HepG2 (cell line): ENCODE results near the gene DZANK1. TPM values are rescaled to one million over a fixed set of nuclear protein-coding genes. Genes with fewer than 3 reads are reported as not detected.
A peak's percentile ranks its signal among the peaks of the same experiment; 100 is the strongest.

Experiments used
- ATF1 ChIP-seq: IDR thresholded peaks from 2 replicates; pipeline ENCODE4 v1.6.1; 2016; ENCODE audit warnings: mild to moderate bottlenecking, control low read depth
- BCL6 ChIP-seq: IDR thresholded peaks from 2 replicates; pipeline ENCODE4 v1.6.1; 2016; ENCODE audit warnings: missing genetic modification reagents, missing compliant biosample characterization
- CREB1 ChIP-seq, 2 experiments: fragments of 450-650 bp in 1 of 2; IDR thresholded peaks; 2 replicates each; pipeline ENCODE4 v1.6.1; 2016 to 2017; ENCODE audit warnings: control low read depth in 1 of 2, mild to moderate bottlenecking in 1 of 2, missing compliant biosample characterization in 1 of 2, missing genetic modification characterization in 1 of 2
- MLLT10 ChIP-seq: sonication (generic); formaldehyde crosslinking; IDR thresholded peaks from 2 replicates; pipeline ENCODE4 v1.4.0; 2020; ENCODE audit warnings: missing genetic modification reagents
- MLXIP ChIP-seq: sonication (generic); formaldehyde crosslinking; IDR thresholded peaks from 2 replicates; pipeline ENCODE4 v1.9.0; 2021; ENCODE audit warnings: missing genetic modification reagents, borderline replicate concordance
- MNT ChIP-seq: fragments of 450-650 bp; IDR thresholded peaks from 2 replicates; pipeline ENCODE4 v1.6.1; 2016
- PRMT3 ChIP-seq: sonication (generic); formaldehyde crosslinking; IDR thresholded peaks from 2 replicates; pipeline ENCODE4 v1.8.1; 2022; ENCODE audit warnings: low read depth, mild to moderate bottlenecking, moderate library complexity, missing genetic modification reagents, borderline replicate concordance
- RFXANK ChIP-seq: IDR thresholded peaks from 2 replicates; pipeline ENCODE4 v1.6.1; 2016
- SNAPC2 ChIP-seq: sonication (generic); formaldehyde crosslinking; IDR thresholded peaks from 2 replicates; pipeline ENCODE4 v1.8.1; 2022; ENCODE audit warnings: mild to moderate bottlenecking, missing genetic modification reagents
- STAT6 ChIP-seq: sonication (generic); formaldehyde crosslinking; IDR thresholded peaks from 2 replicates; pipeline ENCODE4 v1.4.0; 2020; ENCODE audit warnings: missing genetic modification reagents, mild to moderate bottlenecking, borderline replicate concordance
- TBX2 ChIP-seq: sonication (generic); formaldehyde crosslinking; IDR thresholded peaks from 2 replicates; pipeline ENCODE4 v1.5.0; 2020; ENCODE audit warnings: missing genetic modification reagents, mild to moderate bottlenecking, borderline replicate concordance
- ZKSCAN1 ChIP-seq: fragments of 150-350 bp; IDR thresholded peaks from 2 replicates; pipeline ENCODE4 v1.6.1; 2014; ENCODE audit warnings: low read length
- ZMYM3 ChIP-seq: sonication (generic); formaldehyde crosslinking; IDR thresholded peaks from 2 replicates; pipeline ENCODE4 v1.5.1; 2020; ENCODE audit warnings: mild to moderate bottlenecking, missing genetic modification reagents
- ZNF317 ChIP-seq: sonication (generic); formaldehyde crosslinking; IDR thresholded peaks from 2 replicates; pipeline ENCODE4 v1.5.0; 2020; ENCODE audit warnings: mild to moderate bottlenecking, missing genetic modification reagents
- ZNF362 ChIP-seq: sonication (generic); formaldehyde crosslinking; IDR thresholded peaks from 2 replicates; pipeline ENCODE4 v1.4.0; 2020; ENCODE audit warnings: missing genetic modification reagents, mild to moderate bottlenecking, borderline replicate concordance
- ZNF446 ChIP-seq: sonication (generic); formaldehyde crosslinking; IDR thresholded peaks from 2 replicates; pipeline ENCODE4 v1.5.0; 2020; ENCODE audit warnings: mild to moderate bottlenecking, missing genetic modification reagents
- ZNF574 ChIP-seq: sonication (generic); formaldehyde crosslinking; IDR thresholded peaks from 2 replicates; pipeline ENCODE4 v1.4.0; 2020; ENCODE audit warnings: missing genetic modification reagents
- polyA plus RNA-seq, 8 experiments: library from polyadenylated mRNA; depleted of rRNA in 3 of 8; stranded (reverse) in 7 of 8; unstranded in 1 of 8; fragments of >200 nt; fragmentation: Illumina TruSeq in 4 of 8; extraction: Trizol in 4 of 8; gene quantifications; 2 replicates each; pipeline versions ENCODE4 v1.2.1 to v1.2.3, GENCODE V29; 2011 to 2016; ENCODE audit warnings: low read depth in 4 of 8, missing spikeins in 1 of 8, mixed read lengths in 1 of 8; ENCODE audit not compliant: insufficient read depth in 1 of 8
- total RNA-seq, 5 experiments: library from RNA; depleted of rRNA; stranded (reverse); fragments of >200 nt; fragmentation: Illumina TruSeq; extraction: Trizol; gene quantifications; 2 replicates each; pipeline ENCODE4 v1.2.3, GENCODE V29; 2016; ENCODE audit warnings: low read depth in 1 of 5

DZANK1 gene
- total and polyA plus RNA-seq, 2 of the 13 experiments (the other 11 are each of a cell fraction or from before 2014, with no cell fraction given): 1.6 to 3.2 TPM

GRCh38 chr20:18507218-18508191 is 40.7 kb upstream of the DZANK1 start, which contains the start of gene SEC23B (continued):
- TF ChIP-seq ZNF362 (CRISPR knock-in tag) (0 out of 2 replicates have a peak, but pooled peaks have one; percentile 42), SNAPC2 (CRISPR knock-in tag) (peak; percentile 88), RFXANK (CRISPR knock-in tag) (peak; percentile 90), TBX2 (CRISPR knock-in tag) (peak; percentile 93), ZNF446 (no peak), ZMYM3 (CRISPR knock-in tag) (peak; percentile 81), CREB1 (IDR thresholded peaks at IDR 0.05) (peak; percentile 97), CREB1 (CRISPR knock-in tag; IDR thresholded peaks at IDR 0.05) (peak; percentile 99), PRMT3 (CRISPR knock-in tag) (peak; percentile 87; the same call in 1 of the 2 replicates), ATF1 (CRISPR knock-in tag) (peak; percentile 99), ZNF574 (CRISPR knock-in tag) (peak; percentile 97), MLLT10 (CRISPR knock-in tag) (no peak), ZNF317 (CRISPR knock-in tag) (peak; percentile 87; the same call in 1 of the 2 replicates), BCL6 (peak; percentile 10), ZKSCAN1 (no peak), MNT (peak; percentile 38), MLXIP (CRISPR knock-in tag) (0 out of 2 replicates have a peak, but pooled peaks have one; percentile 33), STAT6 (CRISPR knock-in tag) (peak; percentile 89)
